HG02973 (cell line): ENCODE results near the gene DAAM2.

Source experiments
- ATAC-seq: cut with Tn5 transposase; IDR thresholded peaks from one replicate; pipeline ENCODE4 v1.9.1; 2021; ENCODE audit warnings: moderate library complexity; ENCODE audit not compliant: unreplicated experiment

The DAAM2 gene

DNA sequence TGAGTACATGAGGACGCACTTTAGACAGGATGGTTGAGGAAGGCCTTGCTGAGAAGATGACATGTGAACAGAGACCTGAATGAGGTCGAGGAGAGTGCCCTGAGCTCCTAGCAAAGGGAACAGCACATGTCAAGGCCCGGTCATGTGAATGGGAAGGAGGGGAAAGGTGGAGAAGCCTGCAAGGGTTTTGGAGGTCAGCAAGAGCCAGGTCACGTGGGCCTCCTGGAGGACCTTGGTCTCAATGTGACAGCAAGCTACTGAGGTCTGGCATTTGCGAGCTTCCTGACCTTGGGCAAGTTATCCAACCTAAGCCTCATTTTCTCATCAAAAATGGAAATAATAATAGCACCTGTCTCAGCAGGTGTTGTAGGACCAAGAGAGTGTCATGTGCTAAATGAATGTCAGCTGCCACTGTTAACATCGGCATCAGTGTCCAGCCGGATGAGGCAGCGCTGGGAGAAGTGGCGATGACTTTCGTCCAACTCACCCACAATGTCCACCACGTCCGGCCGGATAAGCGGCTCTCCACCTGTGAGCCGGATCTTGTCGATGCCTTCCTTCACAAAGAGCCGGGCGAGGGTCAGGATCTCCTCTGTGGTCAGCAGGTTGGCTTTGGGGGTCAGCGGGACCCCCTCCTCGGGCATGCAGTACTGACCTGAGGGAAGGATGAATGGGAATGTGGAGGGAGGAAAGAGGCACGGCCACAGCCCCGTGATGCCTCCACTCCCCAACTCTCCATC, 133.2 kb downstream of the DAAM2 start:
- ATAC-seq = no peak

DNA sequence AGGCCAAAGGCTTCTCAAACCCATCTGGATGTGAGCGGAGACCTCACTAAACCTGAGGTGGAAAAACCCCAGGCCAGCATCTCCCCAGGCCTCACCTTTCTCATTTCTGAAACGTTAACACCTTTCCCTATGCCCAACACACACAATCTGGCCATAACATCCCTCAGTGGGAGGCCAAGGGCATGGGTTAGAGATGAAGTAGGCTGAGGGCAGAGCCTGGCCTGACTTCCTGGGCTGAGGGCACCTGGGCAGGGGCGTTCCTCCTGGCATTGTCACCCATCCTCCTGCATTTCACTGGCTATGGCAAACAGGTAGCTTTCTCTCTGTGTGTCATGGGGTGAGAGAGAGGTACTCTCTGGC, 133.7 kb downstream of the DAAM2 start:
- no peak for ATAC-seq

DNA sequence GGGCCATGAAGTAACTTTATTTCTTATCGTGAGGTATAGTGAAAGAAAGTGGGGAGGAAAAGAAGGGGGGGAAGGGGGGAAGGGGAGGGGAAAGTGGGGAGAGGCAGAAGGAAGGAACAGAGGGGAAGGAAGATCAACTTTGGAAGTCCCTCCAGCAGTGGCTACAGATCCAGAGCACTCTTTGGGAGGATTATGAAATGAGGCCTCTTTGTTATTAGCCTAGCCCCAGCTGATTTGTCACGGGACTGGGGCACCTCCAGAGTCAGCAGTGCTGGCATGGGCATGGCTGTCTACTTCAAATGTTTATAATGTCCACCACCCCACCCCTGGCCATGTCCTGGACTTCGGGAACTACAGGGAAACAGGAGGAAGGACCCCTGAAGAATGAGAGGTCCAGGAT, 134.5 kb downstream of the DAAM2 start:
- ATAC-seq = no peak

DNA sequence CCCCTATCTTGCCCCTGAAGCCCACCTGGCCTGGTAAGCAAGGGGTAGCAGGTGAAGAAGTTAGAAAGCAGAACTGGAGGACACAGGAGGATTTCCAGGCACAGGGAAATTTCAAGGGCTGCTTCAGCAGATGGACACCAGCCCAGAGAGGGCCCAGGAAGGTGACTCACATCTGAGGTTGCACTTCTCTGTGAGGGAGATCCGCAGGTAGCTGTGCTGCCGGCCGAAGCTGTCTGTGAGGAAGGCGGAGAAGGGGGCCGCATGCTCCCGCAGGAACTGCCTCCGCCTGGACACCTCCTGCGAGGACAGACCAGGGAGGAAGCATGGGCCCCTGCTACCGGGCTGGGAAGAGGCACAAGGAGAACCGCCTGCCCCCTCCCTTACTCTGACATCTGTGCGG, 135.0 kb downstream of the DAAM2 start:
- no peak for ATAC-seq

DNA sequence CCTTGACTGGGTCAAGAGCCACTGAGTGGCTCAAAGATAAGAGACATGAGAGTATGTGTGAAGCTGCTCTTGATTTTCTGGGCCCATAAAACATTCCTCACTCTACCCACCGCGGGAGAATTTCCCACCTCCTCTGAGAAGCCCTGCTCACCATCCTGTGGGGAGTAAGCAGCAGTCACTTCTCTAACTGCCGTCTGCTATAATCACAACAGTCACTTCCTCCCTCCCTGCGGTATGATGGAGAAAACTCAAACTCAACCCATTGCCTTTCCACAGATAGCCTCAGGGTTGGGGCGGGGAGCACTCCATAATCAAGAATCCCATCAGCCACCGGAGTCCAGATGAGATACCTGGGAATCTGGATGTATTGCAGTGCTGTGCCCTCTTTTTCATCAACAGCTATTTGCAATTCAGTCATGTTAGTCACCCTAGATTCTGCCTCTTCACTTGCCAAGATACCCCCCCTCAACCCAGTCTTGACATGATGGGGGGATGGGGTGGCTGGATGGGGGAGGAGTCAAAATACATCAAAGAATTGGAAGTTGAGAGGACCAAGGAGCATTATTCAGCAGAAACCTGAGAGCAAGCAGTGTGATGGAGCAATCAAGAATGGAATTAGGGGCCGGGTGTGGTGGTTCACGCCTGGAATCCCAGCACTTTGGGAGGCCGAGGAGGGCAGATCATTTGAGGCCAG, 137.0 kb downstream of the DAAM2 start:
- ATAC-seq = no peak

DNA sequence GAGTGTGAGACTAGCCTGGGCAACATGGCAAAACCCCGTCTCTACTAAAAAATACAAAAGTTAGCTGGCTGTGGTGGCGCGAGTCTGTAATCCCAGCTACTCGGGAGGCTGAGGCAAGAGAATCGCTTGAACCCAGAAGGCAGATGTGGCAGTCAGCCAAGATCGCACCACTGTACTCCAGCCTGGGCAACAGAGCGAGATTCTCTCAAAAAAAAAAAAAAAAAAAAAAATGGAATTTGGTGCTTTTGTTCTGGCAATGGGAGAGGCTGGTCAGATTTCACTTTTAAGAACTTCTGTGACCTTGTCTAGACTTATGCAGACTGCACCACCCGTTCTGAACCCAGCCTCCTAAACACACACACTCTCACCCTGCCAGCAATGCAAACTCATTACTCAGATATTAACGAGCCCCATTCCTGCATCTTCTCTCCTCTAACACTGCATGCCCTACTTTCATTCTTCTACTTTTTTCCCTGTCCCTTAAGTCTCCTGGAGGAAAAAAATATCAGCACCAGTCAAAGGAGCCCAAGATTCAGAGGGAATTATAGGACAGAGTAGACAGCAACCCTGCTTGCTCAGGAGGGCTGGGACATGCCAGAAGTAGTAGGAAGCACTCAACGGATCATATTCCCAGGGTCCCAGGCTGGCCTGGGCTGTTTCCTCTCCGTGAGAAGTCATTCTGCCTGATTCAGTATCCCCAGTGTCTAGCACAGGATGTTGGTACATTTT, 137.7 kb downstream of the DAAM2 start:
- ATAC-seq = no peak

DNA sequence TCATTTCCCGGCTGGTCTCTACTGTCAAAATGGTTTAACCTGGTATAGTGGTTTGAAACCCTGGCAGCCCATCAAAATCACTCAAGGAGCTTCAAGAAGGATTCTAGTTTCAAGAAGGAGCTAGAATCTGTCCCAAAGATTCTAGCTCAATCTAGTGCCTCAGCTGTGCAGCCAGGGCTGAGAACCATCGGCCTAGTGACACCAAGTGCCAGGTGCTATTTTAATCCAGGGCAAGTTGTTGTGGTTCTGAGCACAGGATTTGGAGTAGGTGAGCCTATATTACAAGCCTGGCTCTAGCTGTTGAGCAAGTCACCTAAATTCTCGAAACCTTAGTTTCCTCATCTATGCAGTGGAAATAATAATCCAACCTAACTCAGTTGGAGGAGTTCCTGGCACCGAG, 138.4 kb downstream of the DAAM2 start:
- ATAC-seq = no peak

DNA sequence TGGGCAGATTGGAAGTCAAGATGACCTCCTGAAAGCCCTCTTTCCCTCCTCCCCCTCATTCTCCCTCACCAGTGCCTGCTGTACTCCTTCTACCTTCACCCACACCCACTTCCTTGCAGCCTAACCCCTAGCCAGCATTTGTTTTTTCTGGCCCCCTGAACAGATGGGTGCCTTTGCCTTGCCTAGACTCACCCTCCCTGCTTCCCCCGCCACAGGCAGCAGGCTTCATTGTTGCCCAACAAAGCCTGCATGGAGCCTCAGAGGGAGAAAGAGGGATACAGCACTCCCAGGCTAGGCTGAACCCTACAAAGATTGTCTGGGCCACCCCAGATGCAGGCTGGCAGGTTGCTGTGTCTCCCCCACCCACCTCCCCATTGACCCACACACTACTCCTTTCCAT, 139.4 kb downstream of the DAAM2 start:
- ATAC-seq = no peak

DNA sequence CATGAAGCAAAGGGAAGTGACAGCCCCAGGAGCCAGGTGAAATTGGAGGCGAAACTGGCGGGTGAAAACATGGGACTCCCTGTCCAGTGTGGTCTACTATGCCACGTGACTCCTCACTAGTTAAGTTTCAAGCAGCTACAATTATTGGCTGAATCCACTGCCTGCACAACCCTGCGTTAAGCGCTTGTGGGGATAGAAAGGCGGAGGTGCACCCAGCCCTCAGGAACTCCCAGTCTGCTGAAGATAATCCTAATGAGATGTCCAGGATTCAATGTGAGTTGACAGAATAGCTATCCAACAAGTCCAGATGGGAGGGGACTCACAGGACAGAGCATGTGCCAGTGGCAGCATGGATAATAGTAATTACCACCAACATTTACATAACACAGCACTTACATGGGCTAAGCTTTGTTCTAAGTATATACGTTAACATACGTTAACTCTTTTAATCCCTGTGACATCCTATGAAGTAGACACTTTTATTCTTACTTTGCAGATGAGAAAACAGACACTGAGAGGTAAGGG, 140.3 kb downstream of the DAAM2 start:
- no peak for ATAC-seq

DNA sequence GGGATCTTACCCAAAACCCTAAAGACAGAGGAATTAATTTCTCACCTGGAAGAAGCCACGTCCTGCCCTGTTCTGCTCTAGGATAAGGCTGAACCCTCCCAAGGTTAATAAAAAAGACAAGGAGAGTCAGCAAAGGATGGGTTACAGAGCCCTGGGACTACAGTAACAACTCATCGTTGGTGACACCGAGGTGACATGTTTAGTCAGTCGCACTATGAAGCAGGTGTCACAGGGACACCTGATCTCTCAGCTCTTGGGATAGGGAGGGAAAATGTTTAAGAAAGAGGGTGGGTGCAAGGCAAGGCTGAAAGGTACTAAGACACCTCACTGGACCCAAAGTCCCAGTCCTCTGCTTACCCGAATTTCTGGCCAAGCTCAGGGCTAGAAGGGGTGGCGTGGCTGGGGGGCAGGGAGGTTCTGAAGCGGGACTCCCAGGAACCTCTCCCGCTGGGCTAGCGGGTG, 141.5 kb downstream of the DAAM2 start:
- no peak for ATAC-seq

DNA sequence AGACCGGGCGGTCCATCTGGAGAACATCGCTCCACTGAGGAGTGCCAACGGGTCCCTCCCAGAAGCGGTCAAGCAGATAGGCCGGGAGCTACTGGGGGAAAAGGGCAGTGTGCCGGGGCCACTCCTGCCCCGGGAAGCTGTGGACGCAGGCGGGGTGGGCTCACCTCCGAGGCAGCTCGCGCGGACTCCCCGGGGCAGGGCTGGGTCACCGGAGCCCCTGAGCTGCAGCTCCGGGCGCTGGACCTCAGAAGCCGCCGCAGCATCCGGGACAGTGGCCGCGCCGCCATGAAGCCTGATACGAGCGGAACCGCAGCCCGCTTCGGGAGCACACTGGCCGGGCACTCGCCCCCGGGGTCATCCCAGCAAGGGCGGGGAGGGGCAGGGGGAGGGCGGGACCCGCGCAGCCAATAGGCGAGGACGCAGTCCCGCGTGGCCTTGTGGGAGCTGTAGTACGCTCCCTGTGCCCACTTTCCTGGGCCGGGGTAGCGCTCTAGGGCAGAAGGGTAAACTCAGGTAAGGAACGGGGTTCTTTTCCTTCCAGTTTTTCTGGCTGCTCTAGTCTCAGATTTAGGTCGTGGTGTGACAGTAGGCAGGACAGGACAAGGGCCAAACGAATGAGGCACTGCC, 142.1 kb downstream of the DAAM2 start, which contains the start of gene MOCS1:
TSS of gene MOCS1 (minus strand) at position 332 of the 627 bp plus-strand sequence. CDS start at position 287, 45 bp downstream.
- ATAC-seq = no peak

DNA sequence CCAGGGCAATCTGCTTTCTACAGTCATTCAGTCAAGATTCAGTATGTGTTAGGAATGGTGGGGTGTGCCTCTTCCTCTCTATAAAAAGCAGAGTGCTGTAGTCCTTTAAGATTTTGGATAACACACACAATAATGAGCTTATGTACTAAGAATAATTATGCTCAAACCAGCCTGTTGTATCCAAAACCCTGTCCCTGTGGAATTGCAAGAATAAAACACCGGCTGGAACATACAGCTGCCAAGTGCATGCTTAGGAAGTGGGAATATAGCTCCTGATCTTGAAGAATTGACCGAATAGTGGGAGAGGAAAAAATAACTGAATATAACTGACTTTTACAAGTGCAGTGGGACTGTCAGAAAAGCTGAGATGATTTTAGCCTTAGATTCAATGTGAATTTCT, 143.1 kb downstream of the DAAM2 start:
- no peak for ATAC-seq

DNA sequence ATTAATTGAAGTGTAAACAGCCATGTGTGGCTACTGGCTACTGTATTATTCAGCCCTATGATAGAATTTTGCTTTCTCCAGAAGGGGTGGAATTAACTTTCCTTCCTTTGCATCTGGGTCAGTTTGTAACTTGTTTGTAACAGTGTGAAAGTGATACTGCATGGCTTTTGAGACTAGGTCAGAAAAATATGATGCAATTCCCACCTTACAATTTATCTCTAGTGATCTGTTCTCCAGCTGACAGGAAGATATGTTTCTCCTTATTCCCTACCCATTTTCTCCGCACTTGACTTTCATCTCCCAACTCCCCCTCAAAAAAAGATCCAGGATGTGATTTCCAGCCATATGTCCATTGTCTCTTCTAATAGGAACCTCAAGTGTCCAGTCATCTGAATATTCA, 144.7 kb downstream of the DAAM2 start:
- no peak for ATAC-seq

DNA sequence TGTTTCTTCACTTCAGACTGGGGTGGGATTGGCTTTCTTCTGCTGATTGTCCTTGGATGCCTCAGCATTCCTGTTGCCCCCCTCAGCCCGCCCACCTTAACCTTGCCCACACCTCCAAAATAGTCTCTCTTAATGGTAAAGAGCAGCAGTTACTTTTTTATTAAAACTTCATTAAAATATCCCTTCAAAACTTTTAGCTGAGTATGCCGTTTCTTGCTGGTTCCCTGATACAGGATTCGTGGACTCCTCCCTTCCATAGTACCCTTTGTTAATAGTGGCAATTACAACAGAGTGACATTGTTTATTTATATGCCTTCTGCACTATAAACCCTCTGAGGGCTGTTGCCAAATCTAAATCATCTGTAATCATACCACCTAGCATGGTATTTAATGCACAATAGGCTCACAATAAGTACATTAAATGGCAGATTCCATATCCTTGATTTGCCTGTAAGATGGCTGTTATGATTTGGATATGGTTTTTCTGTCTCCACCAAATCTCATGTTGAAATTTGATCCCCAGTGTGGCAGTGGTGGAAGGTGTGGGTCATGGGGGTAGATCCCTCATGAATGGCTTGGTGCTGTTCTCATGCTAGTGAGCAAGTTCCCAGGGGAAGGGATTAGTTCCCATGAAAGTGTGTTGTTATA, 145.6 kb downstream of the DAAM2 start:
- no peak for ATAC-seq

DNA sequence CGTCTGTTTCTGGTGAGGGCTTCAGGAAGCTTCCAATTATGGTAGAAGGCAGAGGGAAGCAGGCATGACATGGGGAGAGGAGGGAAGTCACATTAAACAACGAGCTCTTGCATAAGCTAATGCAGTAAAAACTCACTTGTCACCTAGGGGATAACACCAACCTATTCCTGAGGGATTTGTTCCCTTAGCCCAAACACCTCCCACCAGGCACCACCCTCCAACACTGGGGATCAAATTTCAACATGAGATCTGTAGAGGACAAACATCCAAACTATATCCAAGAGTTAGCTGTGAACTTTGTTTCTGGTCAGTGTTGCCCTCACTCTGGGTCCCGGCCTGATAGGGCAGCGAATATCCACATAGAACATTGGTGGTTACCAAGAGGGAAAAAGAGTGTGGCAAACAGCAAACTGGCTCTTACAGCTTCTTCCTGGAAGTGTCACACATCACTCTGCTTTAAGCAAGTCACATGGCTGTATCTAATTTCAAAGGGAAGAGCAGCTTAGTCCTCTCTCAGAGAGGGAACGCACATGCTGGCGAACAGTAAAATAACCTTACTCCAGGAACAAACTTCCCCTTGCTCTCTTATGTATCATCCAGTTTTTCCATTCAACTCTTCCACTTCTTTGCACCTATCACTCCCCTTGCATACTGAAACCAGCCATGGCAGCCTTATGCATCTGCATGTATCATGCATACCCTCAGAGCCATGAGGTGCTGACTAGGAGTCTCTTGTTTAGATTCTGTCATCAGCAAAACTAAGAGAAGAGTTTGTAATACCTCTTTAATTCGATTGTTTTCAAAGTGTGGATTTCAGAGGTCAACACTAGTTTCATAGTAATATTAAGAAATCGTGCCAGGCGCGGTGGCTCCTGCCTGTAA, 146.8 kb downstream of the DAAM2 start:
- no peak for ATAC-seq

DNA sequence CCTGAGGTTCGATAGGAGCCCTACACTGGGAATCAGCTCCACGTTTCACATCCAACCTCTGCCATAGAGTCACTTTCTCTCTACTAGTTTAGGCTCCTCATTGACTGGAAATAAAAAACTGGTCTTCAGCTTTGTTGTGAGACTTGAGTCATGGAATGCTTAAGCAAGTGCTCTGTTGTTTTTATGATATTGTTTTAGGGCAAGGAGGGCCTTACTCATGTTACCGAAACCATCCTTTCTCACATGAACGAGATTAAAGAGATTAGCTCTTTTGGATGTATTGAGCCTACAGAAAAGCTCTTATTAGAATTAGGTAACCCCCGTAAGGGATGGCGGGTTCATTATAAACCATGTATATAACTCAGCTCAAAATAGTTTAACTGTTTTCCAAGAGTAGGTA, 149.0 kb downstream of the DAAM2 start:
- no peak for ATAC-seq

DNA sequence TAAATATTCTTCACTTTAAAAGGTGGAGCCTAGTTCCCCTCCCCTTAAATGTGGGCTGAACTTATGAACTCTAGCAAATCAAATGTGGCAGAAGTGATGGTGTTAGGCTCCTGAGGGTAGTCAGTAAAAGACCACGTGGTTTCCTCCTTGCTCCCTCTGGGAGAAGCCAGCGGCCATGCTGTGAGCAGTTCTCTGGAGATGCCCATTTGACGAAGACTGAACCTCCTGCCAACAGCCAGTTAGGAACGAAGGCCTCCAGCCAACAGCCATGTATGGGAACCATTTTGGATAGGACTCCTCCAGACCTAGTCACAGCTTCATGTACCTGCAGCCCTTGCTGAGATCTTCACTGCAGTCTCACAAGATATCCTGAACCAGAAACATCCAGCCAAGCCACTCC, 149.6 kb downstream of the DAAM2 start:
- no peak for ATAC-seq

DNA sequence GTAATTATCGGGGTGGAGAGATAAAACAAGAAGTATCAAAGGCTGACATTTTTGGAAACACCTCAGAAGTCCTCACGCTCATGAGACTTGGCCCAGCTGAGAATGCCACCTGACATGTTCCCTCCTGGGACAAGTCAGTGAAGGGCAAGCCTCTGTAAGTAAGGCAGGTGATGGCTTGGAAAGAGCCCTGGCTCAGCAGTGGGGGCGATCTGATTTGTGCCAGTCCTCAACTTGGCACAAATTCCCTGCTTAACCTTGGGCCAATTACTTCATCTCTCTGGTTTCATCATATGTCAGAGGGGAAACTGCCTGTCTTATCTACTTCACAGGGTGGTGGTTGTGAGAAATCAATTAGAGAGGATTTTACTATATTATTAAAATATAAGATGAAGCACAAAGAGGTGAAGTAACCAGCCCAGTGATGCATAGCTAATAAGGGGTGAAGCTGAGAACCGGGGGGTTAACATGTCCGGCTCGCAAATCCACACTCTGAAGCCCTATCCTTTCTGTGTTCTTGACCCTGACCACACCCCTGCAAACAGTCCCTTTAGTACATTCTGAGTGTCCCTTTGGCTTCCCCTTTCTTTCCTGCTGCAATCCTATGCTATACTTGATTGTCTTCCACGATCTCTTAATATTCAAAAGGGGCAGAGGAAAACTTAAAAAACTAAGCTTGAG, 150.9 kb downstream of the DAAM2 start:
- ATAC-seq = no peak

DNA sequence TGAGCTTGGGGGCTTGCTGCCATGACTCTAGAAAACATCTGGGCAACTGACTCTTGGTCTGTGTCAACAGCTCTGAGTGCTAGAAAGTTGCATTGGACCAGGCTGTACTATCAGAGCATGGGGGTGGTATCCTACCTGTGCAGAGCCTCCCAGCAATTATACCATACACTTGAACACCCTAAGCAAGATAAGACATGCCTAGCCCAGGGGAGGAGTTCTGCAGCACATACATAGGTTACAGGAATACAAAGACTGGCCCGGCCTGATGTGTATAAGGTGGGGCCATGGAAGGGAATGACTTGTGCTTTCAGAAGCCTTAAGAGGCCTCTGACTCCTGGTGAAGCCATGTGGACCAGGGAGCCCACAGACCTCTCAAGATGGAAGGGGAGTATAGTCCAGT, 153.4 kb downstream of the DAAM2 start:
- no peak for ATAC-seq
